ENCODE results near the gene MOK. TPM values are rescaled to one million over a fixed set of nuclear protein-coding genes. Genes with fewer than 3 reads are reported as not detected.

The MOK gene
- total RNA-seq, 1 donor from 2014 or later: 14.5 TPM

- DNase-seq: no peak
These were observed 21.3 kb downstream of the MOK start for GRCh38 chr14:102283631-102284129.

DNA sequence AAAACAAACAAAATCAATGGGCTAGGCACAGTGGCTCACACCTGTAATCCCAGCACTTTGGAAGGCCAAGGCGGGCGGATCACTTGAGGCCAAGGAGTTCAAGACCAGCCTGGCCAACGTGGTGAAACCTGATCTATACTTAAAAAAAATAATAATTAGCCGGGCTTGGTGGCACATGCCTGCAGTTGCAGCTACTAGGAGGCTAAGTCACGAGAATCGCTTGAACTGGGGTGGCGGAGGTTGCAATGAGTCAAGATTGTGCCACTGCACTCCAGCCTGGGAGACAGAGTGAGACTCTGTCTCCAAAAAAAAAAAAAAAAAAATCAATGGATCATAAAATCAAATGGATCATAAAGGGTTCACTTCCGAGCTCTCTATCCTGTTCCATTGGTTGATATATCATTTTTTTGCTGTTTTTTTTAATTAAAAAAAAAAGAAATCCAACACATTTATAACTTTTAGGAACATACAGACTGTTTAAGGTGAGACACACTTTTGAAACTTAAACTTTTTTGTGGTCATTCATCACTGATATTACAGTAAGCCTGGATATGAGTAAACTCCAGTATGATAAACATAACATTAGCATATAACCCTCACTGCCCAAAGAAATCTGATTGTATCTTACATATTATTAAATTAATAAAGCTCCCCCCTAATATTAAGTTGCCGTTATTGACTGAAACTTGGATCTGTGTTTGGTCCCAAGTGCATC is 22.1 kb downstream of the MOK start:
- no peak for DNase-seq

DNA sequence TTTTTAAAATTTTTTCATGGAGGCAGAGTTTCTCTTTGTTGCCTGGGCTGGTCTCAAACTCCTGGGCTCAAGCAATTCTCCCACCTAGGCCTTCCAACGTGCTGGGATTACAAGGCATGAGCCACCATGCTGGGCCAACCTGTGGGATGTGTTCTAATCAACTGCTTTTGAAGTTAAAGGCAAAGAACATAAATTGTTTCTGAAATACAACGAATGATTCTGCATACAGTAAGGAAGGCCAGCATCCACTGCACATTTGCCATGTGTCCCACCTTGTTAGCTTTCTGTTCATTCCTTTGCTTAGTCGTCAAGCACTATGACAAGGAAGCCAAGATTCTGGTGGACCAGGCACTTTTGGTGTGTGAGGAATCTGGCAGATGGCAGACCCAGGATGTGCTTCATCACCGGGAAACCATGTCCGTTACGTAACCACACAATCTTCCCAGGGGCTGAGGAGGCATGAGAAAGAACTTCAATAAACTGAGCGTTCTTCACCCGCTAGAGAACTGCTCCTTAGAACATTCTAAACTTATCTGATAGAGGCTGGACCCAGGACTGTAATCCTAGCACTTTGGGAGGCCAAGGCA is 24.5 kb downstream of the MOK start:
- DNase-seq: no peak

- DNase-seq: no peak
These were observed 25.1 kb downstream of the MOK start for GRCh38 chr14:102279688-102280348.

- no peak for DNase-seq
These were observed 25.7 kb downstream of the MOK start for GRCh38 chr14:102279282-102279681.

DNA sequence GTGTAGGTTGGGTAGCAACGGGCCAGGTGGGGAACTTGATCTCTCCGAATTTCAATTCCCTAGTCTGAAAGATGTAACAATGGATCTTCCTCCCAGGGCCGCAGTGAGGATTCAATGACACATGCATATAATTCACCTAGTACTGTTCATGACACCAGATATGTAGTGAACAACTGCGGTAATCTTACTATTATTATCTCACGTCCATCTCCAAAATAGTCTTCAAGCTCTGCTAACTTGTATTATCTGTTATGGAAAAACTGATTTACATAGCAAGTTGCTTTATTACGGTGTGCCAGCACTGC is 26.4 kb downstream of the MOK start:
- no peak for DNase-seq

GRCh38 chr14:102277874-102278630 is 26.9 kb downstream of the MOK start:
- no peak for DNase-seq

GRCh38 chr14:102275866-102276265 is 29.1 kb downstream of the MOK start:
- no peak for DNase-seq

GRCh38 chr14:102272392-102272791 is 32.6 kb downstream of the MOK start:
- DNase-seq: no peak

DNA sequence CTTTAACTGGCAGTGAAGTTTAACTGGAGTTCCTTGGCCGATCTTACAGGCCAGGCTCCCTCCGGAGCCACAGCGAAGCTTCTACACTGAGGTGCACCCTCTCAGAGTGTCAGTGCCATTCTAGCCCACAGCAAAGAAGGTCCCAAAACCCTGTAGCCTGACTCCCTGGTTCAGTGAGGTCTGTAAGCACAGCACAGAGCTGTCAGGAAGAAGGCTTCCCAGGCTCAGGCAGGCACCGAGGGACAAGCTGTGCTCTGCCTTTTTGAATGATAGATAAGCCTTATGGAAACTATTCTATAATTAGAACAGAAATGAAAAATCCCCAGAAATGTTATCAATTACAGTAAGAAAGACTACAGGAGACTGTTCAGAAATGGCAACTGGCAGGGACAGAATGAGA is 40.2 kb downstream of the MOK start:
- no peak for DNase-seq

DNA sequence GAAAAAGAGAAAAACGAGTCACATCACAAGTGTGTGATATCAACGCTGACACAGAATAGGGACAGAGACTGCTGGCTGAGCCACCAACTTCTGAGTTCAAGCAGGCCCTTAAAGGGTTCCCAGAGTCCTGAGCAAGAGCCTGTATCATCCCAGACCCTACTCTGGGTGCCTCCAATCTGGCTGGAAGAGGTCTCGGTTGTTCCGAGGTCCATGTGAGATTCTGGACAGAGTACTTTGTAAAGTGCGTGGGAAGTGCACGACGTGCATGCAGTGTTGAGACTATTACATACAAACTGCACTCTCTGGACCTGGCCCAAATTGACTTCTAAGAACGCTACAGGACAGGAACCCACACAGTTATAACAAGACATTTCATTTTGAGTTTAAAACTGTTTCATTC is 40.6 kb downstream of the MOK start:
- no peak for DNase-seq

DNA sequence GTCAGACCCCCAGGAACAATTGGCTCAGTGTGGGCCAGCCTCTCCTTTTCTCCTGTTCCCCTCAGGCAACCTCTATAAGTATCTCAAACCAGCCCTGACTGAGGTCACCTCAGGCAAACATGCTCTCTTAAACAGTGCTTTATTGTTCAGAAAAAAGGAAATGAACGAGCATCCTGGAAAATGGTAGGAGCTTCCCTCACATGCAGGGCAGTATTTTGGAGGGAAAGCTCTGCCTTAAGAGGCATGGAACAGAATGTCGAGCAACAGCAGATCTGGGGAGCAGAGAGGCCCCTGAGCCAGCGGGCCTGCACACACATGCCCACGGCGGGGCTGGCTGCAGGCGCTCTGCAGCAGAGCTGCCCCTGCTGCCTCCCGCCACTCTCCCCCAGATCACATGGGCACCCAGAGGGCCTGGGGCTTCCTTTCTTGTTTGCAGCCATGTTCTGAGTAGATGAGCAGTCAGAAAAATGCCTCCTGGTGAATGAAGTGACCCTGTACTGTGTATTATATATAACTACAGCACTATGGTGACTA is 42.0 kb downstream of the MOK start:
- DNase-seq: peak; percentile 23

- DNase-seq: no peak
These were observed 46.8 kb downstream of the MOK start for GRCh38 chr14:102258136-102258535.

- DNase-seq: no peak
These were observed 48.2 kb downstream of the MOK start for GRCh38 chr14:102256716-102257115.

DNA sequence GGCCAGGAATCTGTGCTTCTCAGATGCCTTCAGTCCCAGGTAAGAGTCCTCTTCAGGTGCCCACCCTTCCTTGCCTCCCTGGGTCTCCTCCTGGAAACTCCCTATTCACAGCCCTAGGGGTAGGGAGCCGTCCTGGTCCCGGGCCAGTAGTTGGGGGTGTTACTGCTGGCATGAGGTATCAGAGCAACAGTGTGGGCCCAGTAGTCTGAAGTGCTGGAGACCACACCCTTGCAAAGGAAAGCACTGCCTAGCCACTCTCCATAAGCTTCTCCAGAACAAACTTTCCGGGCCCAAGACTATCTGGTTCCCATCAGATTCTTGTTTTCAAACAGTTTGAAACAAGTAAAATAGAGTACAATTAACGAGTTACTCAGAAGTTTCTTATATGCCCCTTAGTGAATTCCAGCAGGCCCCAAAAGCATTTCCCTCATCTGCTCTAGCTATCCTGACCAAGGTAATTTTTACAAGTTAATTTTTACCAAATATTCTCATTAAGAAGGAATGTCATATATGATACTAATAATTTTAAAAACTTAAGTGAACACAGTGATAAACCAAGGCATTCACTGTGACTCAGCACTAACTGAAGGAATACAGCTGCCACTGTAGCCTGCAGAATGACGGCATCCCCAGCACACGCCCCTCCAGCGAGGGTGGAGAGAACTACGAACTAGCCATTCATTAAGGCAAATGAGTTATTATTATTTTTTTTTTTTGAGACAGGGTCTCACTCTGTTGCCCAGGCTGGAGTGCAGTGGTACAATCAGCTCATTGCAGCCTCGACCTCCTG is 49.4 kb downstream of the MOK start:
- no peak for DNase-seq

- no peak for DNase-seq
These were observed 51.8 kb downstream of the MOK start for GRCh38 chr14:102252834-102253801.

DNA sequence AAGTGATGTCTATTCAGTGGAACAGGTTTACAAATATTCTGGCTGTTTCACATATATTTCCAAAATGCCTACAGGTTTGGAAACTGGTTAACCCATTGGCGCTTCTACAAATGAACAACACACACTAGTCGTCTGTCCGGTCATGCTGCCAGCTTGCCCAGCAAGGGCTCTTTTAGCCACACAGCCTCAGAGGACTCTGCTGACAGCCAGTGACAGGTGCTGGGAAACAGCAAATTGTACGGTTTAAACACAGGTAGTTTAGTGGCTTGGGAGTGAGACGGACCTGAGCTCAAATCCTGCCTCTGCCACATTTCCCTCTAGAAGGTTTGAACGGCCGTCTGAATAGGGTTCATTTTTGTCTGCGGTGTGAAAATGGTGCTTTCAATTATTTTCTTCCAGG is 53.8 kb downstream of the MOK start:
- DNase-seq: no peak

DNA sequence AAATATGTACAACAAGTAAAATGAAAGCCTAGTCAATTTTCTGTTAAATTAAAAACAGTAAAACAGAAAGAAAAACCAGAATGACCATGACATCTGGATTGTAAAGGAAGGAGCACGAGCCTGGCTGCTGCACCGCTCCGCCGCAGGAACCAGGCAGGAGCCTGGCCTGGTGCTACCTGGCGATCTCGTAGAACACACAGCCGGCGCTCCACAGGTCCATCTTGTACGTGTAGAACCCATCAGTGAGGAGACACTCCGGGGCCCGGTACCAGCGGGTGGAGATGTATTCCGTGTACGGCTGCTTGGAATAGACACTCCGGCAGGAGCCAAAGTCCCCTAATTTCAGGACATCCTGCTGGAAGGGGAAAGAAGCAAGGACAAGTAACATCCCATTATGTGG is 54.3 kb downstream of the MOK start:
- no peak for DNase-seq

- DNase-seq: no peak
These were observed 55.0 kb downstream of the MOK start for GRCh38 chr14:102249981-102250380.

DNA sequence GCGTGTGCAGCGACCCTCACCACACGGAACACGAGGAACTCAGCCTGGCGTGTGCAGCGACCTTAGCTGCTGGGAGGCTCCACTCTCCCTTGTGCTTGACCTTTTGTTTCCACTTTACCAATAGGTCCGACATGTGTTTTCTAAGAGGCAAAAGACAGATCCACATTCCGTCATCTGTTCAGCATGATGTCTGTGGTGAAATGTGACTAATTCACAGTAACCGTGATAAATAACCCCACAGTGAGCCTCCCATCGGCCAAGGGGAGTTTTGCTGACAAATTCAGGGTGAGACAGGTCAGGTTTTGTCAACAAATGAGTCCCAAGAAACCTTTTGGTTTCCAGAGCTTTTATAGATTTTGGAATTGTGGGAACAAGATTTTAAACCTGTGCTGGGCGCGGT is 55.9 kb downstream of the MOK start:
- DNase-seq: no peak

DNA sequence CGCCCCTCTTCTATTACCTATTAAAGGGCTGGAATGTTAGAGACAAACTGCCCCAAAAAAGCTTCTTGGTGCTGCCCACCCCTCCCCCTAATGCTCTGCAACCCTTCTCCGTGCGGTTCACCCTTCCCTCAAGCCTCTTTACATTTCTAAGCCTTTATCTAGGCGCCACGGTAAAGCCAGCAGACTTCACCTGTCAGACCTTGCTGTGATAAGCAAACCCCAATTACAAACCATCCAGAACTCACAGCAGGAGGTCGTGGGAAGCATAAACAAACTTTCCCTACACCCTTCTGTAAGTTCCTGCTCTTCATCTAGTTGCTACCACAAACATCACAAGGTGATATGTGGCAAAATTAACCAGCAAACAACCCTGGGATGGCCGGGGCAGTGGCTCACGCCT is 56.8 kb downstream of the MOK start:
- DNase-seq: no peak

Measured in skin of body (tissue), 2 donors.